Lower leg skin (tissue), 3 donors: ENCODE data around the gene MAPT.

Source experiments
- CTCF ChIP-seq, 3 donors: fragments of 450-650 bp; IDR thresholded peaks; one replicate each; pipeline ENCODE4 v1.5.1; 2016; ENCODE audit warnings: antibody characterized with exemption in 3 of 3, mild to moderate bottlenecking in 3 of 3, moderate library complexity in 2 of 3
- POLR2A ChIP-seq, 2 donors: fragments of 450-650 bp; IDR thresholded peaks; one replicate each; pipeline ENCODE4 v1.6.1; 2016 to 2017; ENCODE audit warnings: antibody characterized with exemption in 2 of 2, mild to moderate bottlenecking in 1 of 2, moderate library complexity in 1 of 2

GRCh38 chr17:45846223-45846622 lies 48.1 kb upstream of the MAPT start:
- no peak for TF ChIP-seq CTCF (IDR thresholded peaks at IDR 0.05)
- TF ChIP-seq POLR2A (IDR thresholded peaks at IDR 0.05), result no peak
